Smooth muscle cell (in vitro differentiated cells): Measurements from ENCODE around the gene MYO15B. TPM values are rescaled to one million over a fixed set of nuclear protein-coding genes. Genes with fewer than 3 reads are reported as not detected.

Source experiments
- DNase-seq: peaks from one replicate; lab custom pipeline; 2025; ENCODE audit not compliant: unreplicated experiment; lab: John Stamatoyannopoulos, UW
- H2AFZ ChIP-seq: fragments of 200-600 bp; sonication (generic); 2 replicates; pipeline ENCODE4 v1.6.0; 2016; ENCODE audit warnings: antibody characterized with exemption, low read depth, mild to moderate bottlenecking
- H3F3A ChIP-seq: fragments of 200-600 bp; sonication (generic); 2 replicates; pipeline ENCODE4 v1.6.0; 2017; ENCODE audit warnings: antibody characterized with exemption, low read depth
- H3K27ac ChIP-seq: fragments of 200-600 bp; sonication (generic); 2 replicates; pipeline ENCODE4 v1.5.1; 2016; ENCODE audit warnings: low read depth, mild to moderate bottlenecking
- H3K27me3 ChIP-seq: fragments of 200-600 bp; sonication (generic); 2 replicates; pipeline ENCODE4 v1.6.1; 2016; ENCODE audit warnings: low read depth, mild to moderate bottlenecking
- H3K36me3 ChIP-seq: fragments of 200-600 bp; sonication (generic); 2 replicates; pipeline ENCODE4 v1.5.1; 2016; ENCODE audit warnings: low read depth
- H3K4me1 ChIP-seq: fragments of 200-600 bp; sonication (generic); 2 replicates; pipeline ENCODE4 v1.5.1; 2016; ENCODE audit warnings: low read depth
- H3K4me2 ChIP-seq: fragments of 200-600 bp; sonication (generic); 2 replicates; pipeline ENCODE4 v1.6.0; 2016; ENCODE audit warnings: mild to moderate bottlenecking
- H3K4me3 ChIP-seq: fragments of 200-600 bp; sonication (generic); 2 replicates; pipeline ENCODE4 v1.5.1; 2016; ENCODE audit warnings: mild to moderate bottlenecking
- H3K79me2 ChIP-seq: fragments of 200-600 bp; sonication (generic); 2 replicates; pipeline ENCODE4 v1.6.0; 2016; ENCODE audit warnings: low read depth, mild to moderate bottlenecking
- H3K9ac ChIP-seq: fragments of 200-600 bp; sonication (generic); 2 replicates; pipeline ENCODE4 v1.6.0; 2016; ENCODE audit warnings: low read depth
- H3K9me3 ChIP-seq: fragments of 200-600 bp; sonication (generic); replicated peaks from 2 replicates; pipeline ENCODE4 v1.5.1; 2016; ENCODE audit warnings: low read depth
- H4K20me1 ChIP-seq: fragments of 200-600 bp; sonication (generic); 2 replicates; pipeline ENCODE4 v1.6.0; 2016; ENCODE audit warnings: low read depth
- WGBS: methylation state at CpG from one replicate; pipeline ENCODE4 v1.1.7; 2016; ENCODE audit warnings: low lambda C conversion rate; 5-methylcytosine and 5-hydroxymethylcytosine counted together
- polyA plus RNA-seq: library from polyadenylated mRNA; unstranded; fragments of >200 nt; fragmentation: Nextera tagmentation; extraction: Ambion mirVana; gene quantifications from 2 replicates; pipeline ENCODE4 v1.2.1, GENCODE V29; 2016
- total RNA-seq: library from RNA; depleted of rRNA; stranded (reverse); fragments of >200 nt; gene quantifications from 2 replicates; pipeline ENCODE4 v1.2.3, GENCODE V29; 2014
- TF ChIP-seq, protein P1 (sequence below): fragments of 200-600 bp; sonication (generic); IDR thresholded peaks from 2 replicates; pipeline ENCODE4 v1.5.1; 2017; ENCODE audit warnings: borderline replicate concordance, mild to moderate bottlenecking, antibody characterized with exemption; ENCODE audit not compliant: insufficient read depth, poor library complexity, severe bottlenecking

Gene MYO15B
- total and polyA plus RNA-seq, 2 experiments from 2014 or later, result 14.7 to 17.5 TPM

DNA sequence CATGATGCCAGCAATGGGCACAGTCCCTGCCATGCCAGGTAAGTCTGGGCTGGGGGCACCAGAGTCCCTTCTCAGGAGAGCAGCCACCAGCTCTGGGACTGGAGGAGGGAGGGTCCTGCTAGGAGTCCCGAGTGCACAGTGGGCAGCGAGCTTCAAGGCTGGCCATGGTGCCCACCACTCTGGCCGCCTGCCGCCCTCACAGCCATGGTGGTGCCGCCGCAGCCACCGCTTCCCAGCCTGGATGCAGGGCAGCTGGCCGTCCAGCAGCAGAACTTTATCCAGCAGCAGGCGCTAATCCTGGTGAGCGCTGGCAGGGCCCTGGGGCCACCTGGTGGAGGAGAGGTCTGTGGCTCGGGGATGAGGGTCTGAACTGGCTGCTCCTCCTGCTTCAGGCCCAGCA is 27.7 kb downstream of the MYO15B start:
- Histone ChIP-seq H3K4me2 (no peak overlapping the region), H4K20me1 (no peaks in the 10 kb centered on the region), H3K27me3 (no peaks in the 10 kb centered on the region), H3K79me2 (no peaks in the 10 kb centered on the region), H3K4me3 (no peak overlapping the region), H3K9ac (no peak overlapping the region), H3K4me1 (no peaks in the 10 kb centered on the region), H3K36me3 (no peaks in the 10 kb centered on the region), H3K9me3 (no peaks in the 10 kb centered on the region), H3F3A (no peaks in the 10 kb centered on the region), H2AFZ (no peak overlapping the region), H3K27ac (no peak overlapping the region)
- TF ChIP-seq, protein P1, sequence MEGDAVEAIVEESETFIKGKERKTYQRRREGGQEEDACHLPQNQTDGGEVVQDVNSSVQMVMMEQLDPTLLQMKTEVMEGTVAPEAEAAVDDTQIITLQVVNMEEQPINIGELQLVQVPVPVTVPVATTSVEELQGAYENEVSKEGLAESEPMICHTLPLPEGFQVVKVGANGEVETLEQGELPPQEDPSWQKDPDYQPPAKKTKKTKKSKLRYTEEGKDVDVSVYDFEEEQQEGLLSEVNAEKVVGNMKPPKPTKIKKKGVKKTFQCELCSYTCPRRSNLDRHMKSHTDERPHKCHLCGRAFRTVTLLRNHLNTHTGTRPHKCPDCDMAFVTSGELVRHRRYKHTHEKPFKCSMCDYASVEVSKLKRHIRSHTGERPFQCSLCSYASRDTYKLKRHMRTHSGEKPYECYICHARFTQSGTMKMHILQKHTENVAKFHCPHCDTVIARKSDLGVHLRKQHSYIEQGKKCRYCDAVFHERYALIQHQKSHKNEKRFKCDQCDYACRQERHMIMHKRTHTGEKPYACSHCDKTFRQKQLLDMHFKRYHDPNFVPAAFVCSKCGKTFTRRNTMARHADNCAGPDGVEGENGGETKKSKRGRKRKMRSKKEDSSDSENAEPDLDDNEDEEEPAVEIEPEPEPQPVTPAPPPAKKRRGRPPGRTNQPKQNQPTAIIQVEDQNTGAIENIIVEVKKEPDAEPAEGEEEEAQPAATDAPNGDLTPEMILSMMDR, result no peak
- DNase-seq, result no peak
- WGBS, result 95% methylated on average over 11 of the region's 11 CpGs

DNA sequence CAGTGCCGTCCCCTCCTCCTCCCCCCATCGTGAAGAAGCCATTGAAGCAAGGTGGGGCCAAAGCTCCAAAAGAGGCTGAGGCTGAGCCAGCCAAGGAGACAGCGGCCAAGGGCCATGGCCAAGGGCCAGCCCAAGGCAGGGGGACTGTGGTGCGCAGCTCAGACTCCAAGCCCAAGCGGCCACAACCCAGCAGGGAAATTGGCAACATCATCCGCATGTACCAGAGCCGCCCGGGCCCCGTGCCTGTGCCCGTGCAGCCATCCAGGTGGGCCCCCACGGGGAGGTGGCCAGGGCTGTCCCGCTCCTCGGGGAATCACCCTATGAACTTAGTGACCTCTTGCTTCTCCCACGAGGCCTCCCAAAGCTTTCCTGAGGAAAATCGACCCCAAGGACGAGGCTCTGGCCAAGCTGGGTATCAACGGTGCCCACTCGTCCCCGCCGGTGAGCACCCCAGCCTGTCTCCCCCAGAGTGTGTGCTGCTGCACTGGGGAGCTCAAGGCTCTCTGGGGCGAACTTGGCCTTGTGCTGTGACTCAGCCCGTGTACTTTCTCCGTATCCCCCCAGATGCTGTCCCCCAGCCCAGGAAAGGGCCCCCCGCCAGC is 29.0 kb downstream of the MYO15B start:
- no peaks in the 10 kb centered on the region for H3K4me1 ChIP-seq
- H3K79me2 ChIP-seq, result no peaks in the 10 kb centered on the region
- DNase-seq, result no peak
- no peak overlapping the region for H3K27ac ChIP-seq
- H3K27me3 ChIP-seq, result no peaks in the 10 kb centered on the region
- no peak overlapping the region for H3K4me2 ChIP-seq
- 92% methylated on average over 23 of the region's 24 CpGs for WGBS
- no peaks in the 10 kb centered on the region for H3K9me3 ChIP-seq
- H4K20me1 ChIP-seq, result no peaks in the 10 kb centered on the region
- no peak overlapping the region for H2AFZ ChIP-seq
- H3K9ac ChIP-seq, result no peak overlapping the region
- TF ChIP-seq, protein P1, result no peak
- no peaks in the 10 kb centered on the region for H3F3A ChIP-seq
- H3K4me3 ChIP-seq, result no peak overlapping the region
- H3K36me3 ChIP-seq, result no peaks in the 10 kb centered on the region

DNA sequence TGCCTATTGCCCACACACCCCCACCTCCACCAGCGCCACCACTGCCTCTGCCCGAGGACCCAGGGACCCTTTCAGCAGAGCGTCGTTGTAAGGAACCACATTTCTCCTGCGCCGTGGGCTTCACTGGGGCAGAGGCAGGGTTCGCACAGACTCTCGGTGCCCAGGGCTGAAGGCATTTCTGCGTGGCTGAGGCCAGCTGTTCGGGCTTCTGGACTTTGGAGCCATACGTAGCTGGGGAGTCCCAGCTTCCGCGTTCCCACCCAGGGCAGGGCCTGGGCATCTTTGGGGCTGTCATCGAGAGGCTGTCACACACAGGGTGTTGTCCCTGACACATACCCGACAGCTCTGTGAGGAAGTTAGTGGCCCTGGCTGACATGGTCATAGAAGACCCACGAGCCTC is 29.6 kb downstream of the MYO15B start:
- H3K4me3 ChIP-seq, result no peak overlapping the region
- no peak overlapping the region for H3K27ac ChIP-seq
- no peak overlapping the region for H2AFZ ChIP-seq
- TF ChIP-seq, protein P1, result no peak
- WGBS, result 95% methylated on average over 16 of the region's 16 CpGs
- no peaks in the 10 kb centered on the region for H3K9me3 ChIP-seq
- H3K4me2 ChIP-seq, result no peak overlapping the region
- no peaks in the 10 kb centered on the region for H3K79me2 ChIP-seq
- no peak overlapping the region for H3K9ac ChIP-seq
- H3K36me3 ChIP-seq, result no peaks in the 10 kb centered on the region
- DNase-seq, result no peak
- no peaks in the 10 kb centered on the region for H4K20me1 ChIP-seq
- H3K27me3 ChIP-seq, result no peaks in the 10 kb centered on the region
- no peaks in the 10 kb centered on the region for H3K4me1 ChIP-seq
- no peaks in the 10 kb centered on the region for H3F3A ChIP-seq

DNA sequence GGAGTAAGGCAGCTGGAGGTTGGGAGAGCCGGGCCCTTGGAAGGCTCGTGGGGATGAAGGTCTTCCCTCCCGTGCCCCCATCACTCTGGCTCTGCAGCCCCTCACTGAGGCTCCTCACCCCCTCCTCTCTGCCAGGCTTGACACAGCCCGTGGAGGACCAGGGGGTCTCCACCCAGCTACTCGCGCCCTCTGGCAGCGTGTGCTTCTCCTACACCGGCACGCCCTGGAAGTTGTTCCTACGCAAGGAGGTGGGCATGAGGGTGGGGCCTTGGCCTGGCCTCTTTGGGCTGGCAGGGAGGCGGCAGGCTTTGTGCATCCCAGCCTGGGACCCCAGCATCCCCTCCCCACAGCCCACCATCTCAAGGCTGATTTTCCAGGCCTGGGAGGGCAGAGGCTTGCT is 30.1 kb downstream of the MYO15B start:
- TF ChIP-seq, protein P1, result no peak
- Histone ChIP-seq H3K4me1 (no peaks in the 10 kb centered on the region), H3K4me2 (no peak overlapping the region), H3K9ac (no peak overlapping the region), H3F3A (no peaks in the 10 kb centered on the region), H2AFZ (no peak overlapping the region), H3K36me3 (no peaks in the 10 kb centered on the region), H3K79me2 (no peaks in the 10 kb centered on the region), H3K27me3 (no peaks in the 10 kb centered on the region), H4K20me1 (no peaks in the 10 kb centered on the region), H3K9me3 (no peaks in the 10 kb centered on the region), H3K4me3 (no peak overlapping the region), H3K27ac (no peak overlapping the region)
- WGBS, result 87% methylated on average over 11 of the region's 11 CpGs
- DNase-seq, result no peak
